ENCODE data around the gene ADAMTS3. TPM values are rescaled to one million over a fixed set of nuclear protein-coding genes. Genes with fewer than 3 reads are reported as not detected.

The ADAMTS3 gene
- total RNA-seq, 2 donors from 2014 or later = 5.8 to 13.0 TPM

- Mint-ChIP-seq H3K4me1 (no peaks in the 10 kb centered on the region), H3K9me3 (no peaks in the 10 kb centered on the region), H3K36me3 (ENCODE audit: low read depth) (no peaks in the 10 kb centered on the region), H3K4me3 (no peak overlapping the region), H3K27ac (no peak overlapping the region), H3K27me3 (ENCODE audit: insufficient read depth) (no peaks in the 10 kb centered on the region)
- DNase-seq = no peak
- Histone ChIP-seq H3K4me3 (ENCODE audit: low read length) (no peak overlapping the region), H3K36me3 (ENCODE audit: control insufficient read depth, insufficient read depth, low read length) (no peaks in the 10 kb centered on the region), H3K9ac (ENCODE audit: extremely low read depth, low read length, poor library complexity, severe bottlenecking) (no peak overlapping the region), H3K27me3 (ENCODE audit: control insufficient read depth, insufficient read depth, low read length, poor library complexity, severe bottlenecking) (no peaks in the 10 kb centered on the region), H3K4me1 (ENCODE audit: control insufficient read depth, insufficient read depth, low read length) (no peaks in the 10 kb centered on the region), H3K9me3 (ENCODE audit: control insufficient read depth, low read length) (no peaks in the 10 kb centered on the region), H3K27ac (ENCODE audit: low read depth, low read length) (no peak overlapping the region)
- TF ChIP-seq, protein P1, sequence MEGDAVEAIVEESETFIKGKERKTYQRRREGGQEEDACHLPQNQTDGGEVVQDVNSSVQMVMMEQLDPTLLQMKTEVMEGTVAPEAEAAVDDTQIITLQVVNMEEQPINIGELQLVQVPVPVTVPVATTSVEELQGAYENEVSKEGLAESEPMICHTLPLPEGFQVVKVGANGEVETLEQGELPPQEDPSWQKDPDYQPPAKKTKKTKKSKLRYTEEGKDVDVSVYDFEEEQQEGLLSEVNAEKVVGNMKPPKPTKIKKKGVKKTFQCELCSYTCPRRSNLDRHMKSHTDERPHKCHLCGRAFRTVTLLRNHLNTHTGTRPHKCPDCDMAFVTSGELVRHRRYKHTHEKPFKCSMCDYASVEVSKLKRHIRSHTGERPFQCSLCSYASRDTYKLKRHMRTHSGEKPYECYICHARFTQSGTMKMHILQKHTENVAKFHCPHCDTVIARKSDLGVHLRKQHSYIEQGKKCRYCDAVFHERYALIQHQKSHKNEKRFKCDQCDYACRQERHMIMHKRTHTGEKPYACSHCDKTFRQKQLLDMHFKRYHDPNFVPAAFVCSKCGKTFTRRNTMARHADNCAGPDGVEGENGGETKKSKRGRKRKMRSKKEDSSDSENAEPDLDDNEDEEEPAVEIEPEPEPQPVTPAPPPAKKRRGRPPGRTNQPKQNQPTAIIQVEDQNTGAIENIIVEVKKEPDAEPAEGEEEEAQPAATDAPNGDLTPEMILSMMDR (conservative IDR thresholded peaks at IDR 0.05) = no peak
- 95% methylated on average over 1 of the region's 1 CpG; no CpG with 5 or more reads in 1 of the 2 experiments for WGBS, 2 experiments (ENCODE audit: insufficient coverage in 1 of 2, insufficient read length in 1 of 2)
Observed at GRCh38 chr4:72531768-72532290, 37.2 kb downstream of the ADAMTS3 start.

DNA sequence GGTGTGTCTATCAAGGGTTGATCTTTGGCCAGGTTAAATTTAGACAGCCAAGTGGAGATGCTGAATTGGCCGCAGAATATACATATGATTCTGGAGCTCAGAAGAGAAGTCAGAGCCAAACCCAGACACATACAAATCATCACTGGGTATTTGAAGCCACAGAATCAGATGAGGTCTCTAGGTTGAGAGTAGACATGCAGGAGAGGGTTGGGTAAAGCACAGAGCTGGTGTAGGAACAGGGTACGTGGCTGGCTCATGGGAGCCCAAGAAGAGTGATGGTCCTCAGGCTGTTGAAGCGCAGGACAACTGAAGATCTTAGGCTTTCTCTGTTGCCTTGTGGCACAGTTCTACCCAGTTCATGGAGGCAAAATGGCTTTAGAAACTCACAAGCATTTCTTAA is 37.7 kb downstream of the ADAMTS3 start:
- no peak overlapping the region for H3K9ac ChIP-seq (ENCODE audit: extremely low read depth, low read length, poor library complexity, severe bottlenecking)
- no peaks in the 10 kb centered on the region for H3K36me3 ChIP-seq (ENCODE audit: control insufficient read depth, insufficient read depth, low read length)
- Mint-ChIP-seq H3K4me3 (no peak overlapping the region), H3K9me3 (no peaks in the 10 kb centered on the region), H3K27me3 (ENCODE audit: insufficient read depth) (no peaks in the 10 kb centered on the region), H3K36me3 (ENCODE audit: low read depth) (no peaks in the 10 kb centered on the region), H3K27ac (no peak overlapping the region), H3K4me1 (no peaks in the 10 kb centered on the region)
- no peaks in the 10 kb centered on the region for H3K9me3 ChIP-seq (ENCODE audit: control insufficient read depth, low read length)
- H3K4me1 ChIP-seq (ENCODE audit: control insufficient read depth, insufficient read depth, low read length) = no peaks in the 10 kb centered on the region
- TF ChIP-seq, protein P1 (conservative IDR thresholded peaks at IDR 0.05) = no peak
- DNase-seq = no peak
- H3K4me3 ChIP-seq (ENCODE audit: low read length) = no peak overlapping the region
- H3K27me3 ChIP-seq (ENCODE audit: control insufficient read depth, insufficient read depth, low read length, poor library complexity, severe bottlenecking) = no peaks in the 10 kb centered on the region
- 90 to 100% methylated on average over 2 to 3 of the region's 3 CpGs for WGBS, 2 experiments (ENCODE audit: insufficient coverage in 1 of 2, insufficient read length in 1 of 2)
- no peak overlapping the region for H3K27ac ChIP-seq (ENCODE audit: low read depth, low read length)

DNA sequence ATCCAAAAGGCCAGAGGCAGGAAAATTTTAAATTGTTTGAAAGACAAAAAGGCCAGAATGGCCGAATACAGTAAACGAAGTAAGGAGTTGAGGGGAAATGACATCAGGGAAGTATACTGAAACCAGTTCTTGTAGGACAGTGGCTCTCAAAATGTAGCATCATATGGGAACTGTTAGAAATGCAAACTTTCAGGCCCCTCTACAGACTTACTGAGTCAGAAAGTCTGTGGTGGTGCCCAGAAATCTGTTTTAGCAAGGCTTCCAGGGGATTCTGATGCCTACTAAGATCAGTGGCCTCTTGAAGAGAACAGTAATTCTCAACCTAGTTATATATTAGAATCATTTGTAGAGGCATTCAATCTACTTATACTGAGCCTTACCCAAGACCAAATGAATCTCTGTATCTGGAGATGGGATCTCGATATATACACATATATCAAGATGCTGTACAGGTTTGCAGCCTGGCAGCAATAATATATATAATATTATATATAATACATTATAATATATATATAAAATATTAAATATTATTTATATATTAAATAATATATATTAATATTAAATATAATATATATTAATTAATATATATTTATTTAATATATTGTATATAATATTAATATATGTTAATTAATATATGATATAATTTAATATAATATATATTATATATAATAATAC is 39.7 kb downstream of the ADAMTS3 start:
- Mint-ChIP-seq H3K9me3 (no peaks in the 10 kb centered on the region), H3K4me3 (no peak overlapping the region), H3K4me1 (no peaks in the 10 kb centered on the region), H3K27me3 (ENCODE audit: insufficient read depth) (no peaks in the 10 kb centered on the region), H3K36me3 (ENCODE audit: low read depth) (no peaks in the 10 kb centered on the region), H3K27ac (no peak overlapping the region)
- H3K9ac ChIP-seq (ENCODE audit: extremely low read depth, low read length, poor library complexity, severe bottlenecking) = no peak overlapping the region
- no peak overlapping the region for H3K27ac ChIP-seq (ENCODE audit: low read depth, low read length)
- H3K36me3 ChIP-seq (ENCODE audit: control insufficient read depth, insufficient read depth, low read length) = no peaks in the 10 kb centered on the region
- H3K4me3 ChIP-seq (ENCODE audit: low read length) = no peak overlapping the region
- no peaks in the 10 kb centered on the region for H3K27me3 ChIP-seq (ENCODE audit: control insufficient read depth, insufficient read depth, low read length, poor library complexity, severe bottlenecking)
- DNase-seq = no peak
- no peaks in the 10 kb centered on the region for H3K4me1 ChIP-seq (ENCODE audit: control insufficient read depth, insufficient read depth, low read length)
- TF ChIP-seq, protein P1 (conservative IDR thresholded peaks at IDR 0.05) = no peak
- H3K9me3 ChIP-seq (ENCODE audit: control insufficient read depth, low read length) = no peaks in the 10 kb centered on the region
- WGBS, 2 experiments (ENCODE audit: insufficient coverage in 1 of 2, insufficient read length in 1 of 2) = 88 to 98% methylated on average over 2 of the region's 3 CpGs
